Vagina (tissue), 2 donors: ENCODE measurements around the gene STRN4. TPM values are rescaled to one million over a fixed set of nuclear protein-coding genes. Genes with fewer than 3 reads are reported as not detected.
"Not testable (repeated sequence)": the region's sequence is repeated elsewhere in the genome, so short reads cannot be mapped to it uniquely, and the experiment has no call there.

ENCODE experiments used
- DNase-seq, 2 donors: peaks; one replicate each; pipeline ENCODE4 v3.0.0-alpha.2; 2017; ENCODE audit errors: extremely low spot score in 2 of 2
- H3K27ac ChIP-seq: fragments of 200-600 bp; sonication (generic); one replicate; pipeline ENCODE4 v1.5.1; 2019
- H3K27me3 ChIP-seq: fragments of 200-600 bp; sonication (generic); one replicate; pipeline ENCODE4 v1.5.1; 2019
- H3K36me3 ChIP-seq, 2 donors: fragments of 200-600 bp; sonication (generic); one replicate each; pipeline ENCODE4 v1.5.1; 2017 to 2019
- H3K4me1 ChIP-seq: fragments of 200-600 bp; sonication (generic); one replicate; pipeline ENCODE4 v1.5.1; 2019
- H3K4me3 ChIP-seq, 2 donors: fragments of 200-600 bp; sonication (generic); 1 replicate in 1 of 2; 2 replicates in 1 of 2; pipeline ENCODE4 v1.5.1; 2016 to 2019
- H3K9me3 ChIP-seq: fragments of 200-600 bp; sonication (generic); one replicate; pipeline ENCODE4 v1.5.1; 2019
- CTCF ChIP-seq, 3 experiments: fragments of 450-650 bp in 2 of 3; fragments of 200-600 bp in 1 of 3; sonication (generic) in 1 of 3; IDR thresholded peaks; one replicate each; pipeline ENCODE4 v1.5.1; 2017 to 2019; ENCODE audit warnings: antibody characterized with exemption in 3 of 3, mild to moderate bottlenecking in 2 of 3, moderate library complexity in 2 of 3
- POLR2A ChIP-seq, 2 donors: fragments of 450-650 bp; IDR thresholded peaks; one replicate each; pipeline ENCODE4 v1.6.1; 2017; ENCODE audit warnings: antibody characterized with exemption in 2 of 2, mild to moderate bottlenecking in 2 of 2, moderate library complexity in 2 of 2
- POLR2AphosphoS5 ChIP-seq, 2 donors: sonication (generic); formaldehyde crosslinking; IDR thresholded peaks; one replicate each; pipeline ENCODE4 v1.9.0; 2017; ENCODE audit warnings: antibody characterized with exemption in 2 of 2, mild to moderate bottlenecking in 2 of 2, low read depth in 1 of 2; ENCODE audit not compliant: insufficient read depth in 1 of 2
- intact Hi-C: fragments of 100-400 bp; cut with DNase I; formaldehyde crosslinking; loops from one replicate; pipeline ENCODE4 v1.15.1; 2023
- total RNA-seq: library from RNA; depleted of rRNA; stranded (reverse); fragments of >200 nt; gene quantifications from one replicate; pipeline ENCODE4 v1.2.3, GENCODE V29; 2016

Gene STRN4
- total RNA-seq, 1 donor from 2014 or later = 85.0 TPM

GRCh38 chr19:46782355-46783019, 36.2 kb upstream of the STRN4 start:
- H3K27ac ChIP-seq = no peak overlapping the region
- intact Hi-C loops = no loop called here
- H3K9me3 ChIP-seq = no peaks in the 10 kb centered on the region
- DNase-seq = no peak
- H3K4me1 ChIP-seq = peaks cover 56% of the 10 kb centered on the region
- no peaks in the 10 kb centered on the region for H3K27me3 ChIP-seq
- peaks cover 0 to 63% of the 10 kb centered on the region in 2 donors for H3K36me3 ChIP-seq
- no peak for TF ChIP-seq POLR2A (IDR thresholded peaks at IDR 0.05)
- TF ChIP-seq CTCF (IDR thresholded peaks at IDR 0.05) = no peak
- TF ChIP-seq POLR2AphosphoS5 (IDR thresholded peaks at IDR 0.05; ENCODE audit: insufficient read depth in 1 of 2, low read depth in 1 of 2) = no peak
- H3K4me3 ChIP-seq = no peak overlapping the region

GRCh38 chr19:46777956-46778645, 31.9 kb upstream of the STRN4 start:
- intact Hi-C loops, H3K4me3 ChIP-seq, DNase-seq, H3K27me3 ChIP-seq, H3K9me3 ChIP-seq: not testable (repeated sequence)
- H3K36me3 ChIP-seq = peaks cover 0 to 87% of the 10 kb centered on the region in 2 donors
- peak overlapping the region; percentile 17 for H3K27ac ChIP-seq
- peaks cover 24% of the 10 kb centered on the region for H3K4me1 ChIP-seq

- peaks cover 15% of the 10 kb centered on the region for H3K4me1 ChIP-seq
- TF ChIP-seq POLR2A (IDR thresholded peaks at IDR 0.05) (no peak), POLR2AphosphoS5 (IDR thresholded peaks at IDR 0.05; ENCODE audit: insufficient read depth in 1 of 2, low read depth in 1 of 2) (no peak), CTCF (IDR thresholded peaks at IDR 0.05) (no peak)
- H3K36me3 ChIP-seq = peaks cover 0 to 79% of the 10 kb centered on the region in 2 donors
- H3K27ac ChIP-seq = no peak overlapping the region
- H3K9me3 ChIP-seq = no peaks in the 10 kb centered on the region
- DNase-seq = no peak
- intact Hi-C loops = no loop called here
- no peaks in the 10 kb centered on the region for H3K27me3 ChIP-seq
- H3K4me3 ChIP-seq = no peak overlapping the region
These were observed 31.0 kb upstream of the STRN4 start for GRCh38 chr19:46776927-46777911.

GRCh38 chr19:46775642-46776258, 29.5 kb upstream of the STRN4 start:
- Histone ChIP-seq H3K9me3 (no peaks in the 10 kb centered on the region), H3K4me3 (no peak overlapping the region), H3K4me1 (peaks cover 3% of the 10 kb centered on the region), H3K36me3 (peaks cover 0 to 64% of the 10 kb centered on the region in 2 donors), H3K27ac (no peak overlapping the region), H3K27me3 (no peaks in the 10 kb centered on the region)
- DNase-seq = no peak
- intact Hi-C loops = no loop called here
- TF ChIP-seq POLR2AphosphoS5 (IDR thresholded peaks at IDR 0.05; ENCODE audit: insufficient read depth in 1 of 2, low read depth in 1 of 2) (no peak), CTCF (IDR thresholded peaks at IDR 0.05) (no peak), POLR2A (IDR thresholded peaks at IDR 0.05) (no peak)

- Histone ChIP-seq H3K4me1 (no peaks in the 10 kb centered on the region), H3K27me3 (no peaks in the 10 kb centered on the region), H3K27ac (no peak overlapping the region), H3K9me3 (no peaks in the 10 kb centered on the region), H3K36me3 (peaks cover 0 to 38% of the 10 kb centered on the region in 2 donors), H3K4me3 (no peak overlapping the region)
- TF ChIP-seq POLR2A (IDR thresholded peaks at IDR 0.05) (no peak), POLR2AphosphoS5 (IDR thresholded peaks at IDR 0.05; ENCODE audit: insufficient read depth in 1 of 2, low read depth in 1 of 2) (no peak), CTCF (IDR thresholded peaks at IDR 0.05) (no peak)
- DNase-seq = no peak
- intact Hi-C loops = no loop called here
These were observed 26.8 kb upstream of the STRN4 start for GRCh38 chr19:46773018-46773399.
